A673 (cell line): ENCODE results near the gene PDCD1. TPM values are rescaled to one million over a fixed set of nuclear protein-coding genes. Genes with fewer than 3 reads are reported as not detected.
A peak's percentile ranks its signal among the peaks of the same experiment; 100 is the strongest.

Experiments
- BruUV-seq: library from RNA; stranded (reverse); fragments of 400-500 nt; replicated peaks from 2 replicates; lab custom pipeline; 2021; lab: Mats Ljungman, UMichigan
- CTCF ChIA-PET: fragments of 300-600 bp; sonication (Branson Sonifier 250); formaldehyde crosslinking; loops from one replicate; lab custom pipeline; 2022; ENCODE audit warnings: antibody characterized with exemption; lab: Charles Lee
- POLR2A ChIA-PET: fragments of 300-600 bp; sonication (Branson Sonifier 250); formaldehyde crosslinking; loops from one replicate; lab custom pipeline; 2022; ENCODE audit warnings: antibody characterized with exemption; ENCODE audit not compliant: low non-redundant PET; lab: Charles Lee
- DNase-seq: peaks from one replicate; pipeline ENCODE4 v3.0.0-alpha.2; 2015; ENCODE audit warnings: low spot score
- H3K27ac ChIP-seq: fragments of 200-600 bp; sonication (generic); 2 replicates; pipeline ENCODE4 v1.5.1; 2016; ENCODE audit warnings: mixed run types, low read depth, mild to moderate bottlenecking, mixed read lengths, antibody characterized with exemption, low read length; ENCODE audit not compliant: poor library complexity, severe bottlenecking
- H3K27me3 ChIP-seq: fragments of 200-600 bp; sonication (generic); replicated peaks from 2 replicates; pipeline ENCODE4 v1.6.1; 2017; ENCODE audit warnings: mixed run types, low read depth, mild to moderate bottlenecking, mixed read lengths, antibody characterized with exemption, low read length; ENCODE audit not compliant: insufficient read depth, poor library complexity
- H3K36me3 ChIP-seq: fragments of 200-600 bp; sonication (generic); 2 replicates; pipeline ENCODE4 v1.6.1; 2016; ENCODE audit warnings: mixed run types, mild to moderate bottlenecking, mixed read lengths, antibody characterized with exemption, low read length; ENCODE audit not compliant: insufficient read depth, poor library complexity, severe bottlenecking
- H3K4me1 ChIP-seq: fragments of 200-600 bp; sonication (generic); 2 replicates; pipeline ENCODE4 v1.6.1; 2017; ENCODE audit warnings: mixed run types, mild to moderate bottlenecking, mixed read lengths, antibody characterized with exemption, low read length; ENCODE audit not compliant: insufficient read depth, poor library complexity, severe bottlenecking
- H3K4me3 ChIP-seq: fragments of 200-600 bp; sonication (generic); 2 replicates; pipeline ENCODE4 v1.5.1; 2016; ENCODE audit warnings: low read depth, mixed run types, mild to moderate bottlenecking, mixed read lengths, low read length; ENCODE audit not compliant: poor library complexity, severe bottlenecking
- H3K9me3 ChIP-seq: fragments of 200-600 bp; sonication (generic); 2 replicates; pipeline ENCODE4 v1.6.1; 2016; ENCODE audit warnings: mixed run types, low read depth, mild to moderate bottlenecking, mixed read lengths, antibody characterized with exemption, low read length; ENCODE audit not compliant: poor library complexity, severe bottlenecking
- CTCF ChIP-seq: fragments of 300-800, 200-600 bp; sonication (generic); conservative IDR thresholded peaks from 2 replicates; pipeline ENCODE4 v1.5.1; 2017; ENCODE audit warnings: low read depth, mild to moderate bottlenecking, antibody characterized with exemption, low read length, moderate library complexity, mixed read lengths
- EZH2 ChIP-seq: fragments of 200-600 bp; sonication (generic); IDR thresholded peaks from 2 replicates; pipeline ENCODE4 v1.6.1; 2017; ENCODE audit warnings: borderline replicate concordance, low read depth, mild to moderate bottlenecking, mixed read lengths, antibody characterized with exemption, low read length; ENCODE audit not compliant: poor library complexity, severe bottlenecking
- intact Hi-C: fragments of 100-400 bp; cut with micrococcal nuclease; formaldehyde crosslinking; loops from one replicate; pipeline ENCODE4 v1.10.0; 2022; ENCODE audit not compliant: unreplicated experiment
- total RNA-seq: library from RNA; stranded (reverse); gene quantifications from 2 replicates; pipeline ENCODE4 v1.2.3, GENCODE V29; 2021

PDCD1 gene
- total RNA-seq, 1 experiment from 2014 or later: 0.34 TPM

- H3K27me3 ChIP-seq: no peaks in the 10 kb centered on the region
- no peaks in the 10 kb centered on the region for H3K9me3 ChIP-seq
- no peak overlapping the region for H3K27ac ChIP-seq
- intact Hi-C loops: loop anchor here (10.0 kb wide), 1 partner anchor 1025 kb away; no protein-coding TSS in a partner anchor
- TF ChIP-seq EZH2: no peak
- no peak for TF ChIP-seq CTCF
- DNase-seq: no peak
- POLR2A ChIA-PET: no interaction called here
- H3K4me1 ChIP-seq: peaks cover 6% of the 10 kb centered on the region
- no peaks in the 10 kb centered on the region for H3K36me3 ChIP-seq
- CTCF ChIA-PET: no interaction called here
- BruUV-seq: no TSS peak
- H3K4me3 ChIP-seq: no peak overlapping the region
Observed at GRCh38 chr2:241870081-241870541, 11.4 kb upstream of the PDCD1 start.

DNA sequence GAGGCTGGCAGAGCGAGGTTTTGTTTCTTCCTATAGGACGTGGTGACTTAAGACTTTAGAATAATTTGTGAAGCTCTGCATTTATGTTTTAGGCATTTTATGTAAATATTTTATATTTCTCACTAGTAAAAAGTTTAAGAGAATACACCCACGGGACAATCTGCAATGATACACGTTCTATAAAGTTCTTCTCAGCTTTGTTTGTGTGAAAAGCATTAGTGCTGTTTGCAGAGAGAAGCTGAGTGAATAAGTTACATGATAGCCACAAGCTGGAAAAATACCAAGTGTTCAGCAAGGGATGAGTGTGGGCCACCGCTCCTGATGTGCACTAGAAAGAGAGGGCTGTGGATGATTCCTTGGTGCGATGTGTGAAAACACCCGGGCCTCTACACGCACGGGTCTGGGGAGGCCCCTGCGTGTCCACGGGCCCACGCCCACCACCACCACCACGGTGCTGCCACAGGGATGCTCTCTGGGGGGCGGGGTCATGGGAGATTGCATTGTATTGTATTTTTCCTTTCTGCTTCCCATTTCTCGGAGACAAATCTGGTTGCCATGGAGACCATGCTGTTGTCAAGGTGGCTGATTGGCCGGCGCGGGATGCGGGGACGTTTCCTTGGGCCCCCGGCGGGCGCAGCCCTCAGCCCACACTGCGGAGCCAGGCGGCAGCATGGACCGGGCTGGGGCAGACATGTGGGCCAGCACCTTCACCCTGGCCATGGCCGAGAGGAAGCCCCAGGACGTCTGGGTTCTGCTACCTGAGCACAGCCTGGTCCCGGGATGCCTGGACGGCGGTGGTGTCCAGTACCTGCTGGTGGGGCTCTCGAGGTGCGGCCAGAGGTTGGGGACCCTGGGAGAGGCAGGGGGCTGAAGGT, 10.6 kb upstream of the PDCD1 start, which contains the start of gene RTP5:
TSS of gene RTP5 (plus strand) at position 643 of the 875 bp plus-strand sequence. CDS start at position 671, 28 bp downstream.
- ChIA-PET CTCF (no interaction called here), POLR2A (interaction anchor here (0.6 to 0.9 kb wide), 2 partner anchors 65 to 145 kb away, joined by 3 to 12 read pairs; no protein-coding TSS in a partner anchor)
- Histone ChIP-seq H3K27ac (peak within 1 kb of the TSS; percentile 50), H3K27me3 (no peaks in the 10 kb centered on the region), H3K4me3 (no peak within 1 kb of the TSS), H3K36me3 (no peaks in the 10 kb centered on the region), H3K4me1 (peaks cover 6% of the 10 kb centered on the region), H3K9me3 (no peaks in the 10 kb centered on the region)
- intact Hi-C loops: no loop called here
- no peak for DNase-seq
- no TSS peak for BruUV-seq
- TF ChIP-seq CTCF (no peak), EZH2 (no peak)

DNA sequence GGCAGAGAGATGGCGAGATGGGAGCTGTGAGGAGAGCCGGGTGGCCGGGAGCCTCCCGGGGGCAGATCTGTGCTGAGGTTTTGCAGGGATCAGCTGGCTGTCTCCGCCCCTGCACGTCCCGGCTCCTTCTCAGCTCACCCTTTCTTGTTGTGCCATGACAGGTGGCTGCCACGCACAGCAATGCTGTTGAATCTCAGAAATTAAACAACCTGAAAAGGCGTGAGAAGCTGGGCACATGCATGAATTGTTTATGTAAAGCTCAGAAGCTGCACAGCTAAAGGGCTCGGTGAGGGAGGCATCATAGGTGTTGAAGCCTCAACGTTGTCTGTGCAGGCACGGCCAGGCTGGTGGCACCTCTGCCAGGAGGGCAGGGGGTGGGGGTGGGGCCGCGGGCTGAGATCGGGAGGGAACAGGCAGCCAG, 10.0 kb upstream of the PDCD1 start:
- H3K27me3 ChIP-seq: no peaks in the 10 kb centered on the region
- intact Hi-C loops: no loop called here
- CTCF ChIA-PET: no interaction called here
- peaks cover 13% of the 10 kb centered on the region for H3K4me1 ChIP-seq
- H3K9me3 ChIP-seq: no peaks in the 10 kb centered on the region
- no TSS peak for BruUV-seq
- H3K4me3 ChIP-seq: no peak overlapping the region
- POLR2A ChIA-PET: interaction anchor here (0.9 kb wide), 1 partner anchor 65 kb away, joined by 12 read pairs; no protein-coding TSS in a partner anchor
- H3K27ac ChIP-seq: peak overlapping the region; percentile 50
- H3K36me3 ChIP-seq: no peaks in the 10 kb centered on the region
- no peak for DNase-seq
- TF ChIP-seq CTCF (no peak), EZH2 (no peak)
